Stimulated activated effector memory CD8-positive, alpha-beta T cell treated with anti-CD3 and anti-CD28 coated beads, Interleukin-12 subunit alpha, Interleukin-12 subunit beta, amount 100 ng/mL, for 72 hours (primary cell): Measurements from ENCODE around the gene CCM2.
A peak's percentile ranks its signal among the peaks of the same experiment; 100 is the strongest.

Source experiments
- ATAC-seq: fragments of 150-1000 bp; cut with Tn5 transposase; 2 replicates; pipeline ENCODE4 v1.10.0; 2021
- DNase-seq, 2 donors: peaks; one replicate each; pipeline ENCODE4 v3.0.0; 2021 to 2022; ENCODE audit warnings: low spot score in 2 of 2
- H3K27ac Mint-ChIP-seq: one replicate; pipeline ENCODE4 v1.8.0; 2022; ENCODE audit warnings: mild to moderate bottlenecking, mixed read lengths
- H3K36me3 Mint-ChIP-seq: one replicate; pipeline ENCODE4 v1.8.0; 2022; ENCODE audit warnings: mild to moderate bottlenecking, mixed read lengths
- H3K4me1 Mint-ChIP-seq: one replicate; pipeline ENCODE4 v1.8.0; 2022; ENCODE audit warnings: mixed read lengths
- H3K4me3 Mint-ChIP-seq: one replicate; pipeline ENCODE4 v1.8.0; 2022; ENCODE audit warnings: mild to moderate bottlenecking, mixed read lengths
- H3K9me3 Mint-ChIP-seq: one replicate; pipeline ENCODE4 v1.8.0; 2022; ENCODE audit warnings: mixed read lengths

Gene CCM2

GRCh38 chr7:45088821-45089340, 88.9 kb downstream of the CCM2 start, which contains the start of gene NACAD:
Gene NACAD, minus strand, starts transcription at chr7:45088969. Its CDS starts 75 bp downstream, at chr7:45088894.
- DNase-seq, result peak in 1 of 2 donors; percentile 64
- Mint-ChIP-seq H3K27ac (peak within 1 kb of the TSS; percentile 54), H3K36me3 (peaks cover 6% of the 10 kb centered on the region)

GRCh38 chr7:45089341-45089891, 89.4 kb downstream of the CCM2 start:
- Mint-ChIP-seq H3K9me3 (no peaks in the 10 kb centered on the region), H3K27ac (peak overlapping the region; percentile 54), H3K36me3 (peaks cover 6% of the 10 kb centered on the region), H3K4me1 (peaks cover 9% of the 10 kb centered on the region), H3K4me3 (peak overlapping the region; percentile 77)
- ATAC-seq (peak; percentile 74), DNase-seq (peak; percentile 54 to 81)

More at GRCh38 chr7:45088821-45089340, 88.9 kb downstream of the CCM2 start, which contains the start of gene NACAD:
- Mint-ChIP-seq H3K4me1 (peaks cover 9% of the 10 kb centered on the region), H3K4me3 (peak within 1 kb of the TSS; percentile 77), H3K9me3 (no peaks in the 10 kb centered on the region)
- peak; percentile 70 for ATAC-seq

- no peak for DNase-seq
- peaks cover 6% of the 10 kb centered on the region for H3K36me3 Mint-ChIP-seq
- no peaks in the 10 kb centered on the region for H3K9me3 Mint-ChIP-seq
- ATAC-seq, result no peak
- H3K4me3 Mint-ChIP-seq, result no peak overlapping the region
- H3K4me1 Mint-ChIP-seq, result peaks cover 9% of the 10 kb centered on the region
- H3K27ac Mint-ChIP-seq, result no peak overlapping the region
These were observed 92.3 kb downstream of the CCM2 start for GRCh38 chr7:45092100-45092930.

GRCh38 chr7:45092931-45093235, 92.9 kb downstream of the CCM2 start:
- H3K27ac Mint-ChIP-seq, result no peak overlapping the region
- DNase-seq (no peak), ATAC-seq (no peak)
- no peak overlapping the region for H3K4me3 Mint-ChIP-seq
- peaks cover 10% of the 10 kb centered on the region for H3K36me3 Mint-ChIP-seq
- H3K4me1 Mint-ChIP-seq, result peaks cover 9% of the 10 kb centered on the region
- no peaks in the 10 kb centered on the region for H3K9me3 Mint-ChIP-seq

- no peaks in the 10 kb centered on the region for H3K4me1 Mint-ChIP-seq
- peaks cover 68% of the 10 kb centered on the region for H3K36me3 Mint-ChIP-seq
- H3K4me3 Mint-ChIP-seq, result no peak overlapping the region
- H3K27ac Mint-ChIP-seq, result no peak overlapping the region
- DNase-seq (no peak), ATAC-seq (peak; percentile 6)
- no peaks in the 10 kb centered on the region for H3K9me3 Mint-ChIP-seq
These were observed 99.2 kb downstream of the CCM2 start for GRCh38 chr7:45098983-45099839.

GRCh38 chr7:45099891-45100760, 100.1 kb downstream of the CCM2 start:
- H3K4me3 Mint-ChIP-seq, result no peak overlapping the region
- DNase-seq, result no peak
- no peaks in the 10 kb centered on the region for H3K9me3 Mint-ChIP-seq
- no peak overlapping the region for H3K27ac Mint-ChIP-seq
- H3K36me3 Mint-ChIP-seq, result peaks cover 77% of the 10 kb centered on the region
- H3K4me1 Mint-ChIP-seq, result no peaks in the 10 kb centered on the region
- ATAC-seq, result peak; percentile 46

GRCh38 chr7:45100761-45101480, 100.9 kb downstream of the CCM2 start:
- ATAC-seq, result no peak
- Mint-ChIP-seq H3K9me3 (no peaks in the 10 kb centered on the region), H3K4me1 (no peaks in the 10 kb centered on the region), H3K36me3 (peaks cover 85% of the 10 kb centered on the region), H3K27ac (no peak overlapping the region), H3K4me3 (no peak overlapping the region)
- no peak for DNase-seq

- Mint-ChIP-seq H3K27ac (no peak overlapping the region), H3K36me3 (peaks cover 93% of the 10 kb centered on the region), H3K4me3 (no peak overlapping the region), H3K9me3 (no peaks in the 10 kb centered on the region), H3K4me1 (no peaks in the 10 kb centered on the region)
- no peak for ATAC-seq
- no peak for DNase-seq
These were observed 101.7 kb downstream of the CCM2 start for GRCh38 chr7:45101748-45102147.

- H3K4me1 Mint-ChIP-seq, result peaks cover 12% of the 10 kb centered on the region
- ATAC-seq, result no peak
- peaks cover 100% of the 10 kb centered on the region for H3K36me3 Mint-ChIP-seq
- no peaks in the 10 kb centered on the region for H3K9me3 Mint-ChIP-seq
- H3K27ac Mint-ChIP-seq, result peak overlapping the region; percentile 12
- no peak overlapping the region for H3K4me3 Mint-ChIP-seq
- DNase-seq, result no peak
These were observed 103.0 kb downstream of the CCM2 start for GRCh38 chr7:45102785-45103712.

GRCh38 chr7:45103958-45104843, 104.2 kb downstream of the CCM2 start:
- Mint-ChIP-seq H3K27ac (peak overlapping the region; percentile 12), H3K4me3 (no peak overlapping the region), H3K9me3 (no peaks in the 10 kb centered on the region), H3K4me1 (peaks cover 22% of the 10 kb centered on the region), H3K36me3 (peaks cover 100% of the 10 kb centered on the region)
- ATAC-seq (no peak), DNase-seq (no peak)

- no peak for DNase-seq
- ATAC-seq, result no peak
- peaks cover 100% of the 10 kb centered on the region for H3K36me3 Mint-ChIP-seq
These were observed 105.0 kb downstream of the CCM2 start for GRCh38 chr7:45104844-45105587.

More at GRCh38 chr7:45104844-45105587, 105.0 kb downstream of the CCM2 start:
- H3K4me3 Mint-ChIP-seq, result no peak overlapping the region
- peaks cover 25% of the 10 kb centered on the region for H3K4me1 Mint-ChIP-seq
- H3K27ac Mint-ChIP-seq, result no peak overlapping the region
- H3K9me3 Mint-ChIP-seq, result no peaks in the 10 kb centered on the region
